CD14-positive monocyte (primary cell): ENCODE results near the gene DDX10. TPM values are rescaled to one million over a fixed set of nuclear protein-coding genes. Genes with fewer than 3 reads are reported as not detected.

ENCODE experiments used
- DNase-seq, 3 donors: peaks; one replicate each; pipeline ENCODE4 v3.0.0-alpha.2; 2011 to 2022
- H2AFZ ChIP-seq: 2 replicates; pipeline ENCODE4 v1.6.0; 2012; ENCODE audit warnings: mild to moderate bottlenecking, low read depth, low read length, inconsistent platforms; ENCODE audit not compliant: insufficient read depth, poor library complexity, severe bottlenecking
- H3K27ac ChIP-seq, 2 donors: 1 replicate in 1 of 2; 2 replicates in 1 of 2; pipeline ENCODE4 v1.5.1; 2012 to 2013; ENCODE audit warnings: low read length in 2 of 2, control low read depth in 1 of 2, inconsistent platforms in 1 of 2, low read depth in 1 of 2, mild to moderate bottlenecking in 1 of 2
- H3K27me3 ChIP-seq, 2 donors: one replicate each; pipeline versions ENCODE4 v1.6.0 to v1.6.1; 2011 to 2013; ENCODE audit warnings: low read length in 2 of 2; ENCODE audit not compliant: control insufficient read depth in 2 of 2, insufficient read depth in 2 of 2
- H3K36me3 ChIP-seq, 2 donors: replicated peaks in 1 of 2; 1 replicate in 1 of 2; 2 replicates in 1 of 2; pipeline versions ENCODE4 v1.5.1 to v1.6.1; 2012 to 2013; ENCODE audit warnings: low read length in 2 of 2, control low read depth in 1 of 2, inconsistent platforms in 1 of 2, mild to moderate bottlenecking in 1 of 2; ENCODE audit not compliant: insufficient read depth in 2 of 2, control insufficient read depth in 1 of 2
- H3K4me1 ChIP-seq, 2 donors: 1 replicate in 1 of 2; 2 replicates in 1 of 2; pipeline versions ENCODE4 v1.5.1 to v1.6.1; 2012 to 2013; ENCODE audit warnings: low read length in 2 of 2, control low read depth in 1 of 2, inconsistent platforms in 1 of 2, mild to moderate bottlenecking in 1 of 2, moderate library complexity in 1 of 2; ENCODE audit not compliant: insufficient read depth in 2 of 2, control insufficient read depth in 1 of 2
- H3K4me2 ChIP-seq: replicated peaks from 2 replicates; pipeline ENCODE3; 2012; ENCODE audit warnings: low read length, moderate library complexity, mild to moderate bottlenecking; ENCODE audit not compliant: poor library complexity, severe bottlenecking; ENCODE audit errors: extremely low read depth
- H3K4me3 ChIP-seq, 3 experiments: fragments of 200-600 bp in 1 of 3; sonication (generic) in 1 of 3; replicated peaks in 1 of 3; 1 replicate in 2 of 3; 2 replicates in 1 of 3; pipeline ENCODE4 v1.5.1; 2011 to 2013; ENCODE audit warnings: low read length in 3 of 3, mild to moderate bottlenecking in 3 of 3, control low read depth in 2 of 3, low read depth in 2 of 3, inconsistent platforms in 1 of 3, moderate library complexity in 1 of 3
- H3K79me2 ChIP-seq: 2 replicates; pipeline ENCODE4 v1.6.0; 2012; ENCODE audit warnings: mild to moderate bottlenecking, control low read depth, inconsistent platforms, low read length, moderate library complexity; ENCODE audit not compliant: insufficient read depth
- H3K9ac ChIP-seq: 2 replicates; pipeline ENCODE4 v1.6.0; 2017; ENCODE audit warnings: low read length, mild to moderate bottlenecking; ENCODE audit not compliant: insufficient read depth, poor library complexity, severe bottlenecking
- H3K9me3 ChIP-seq, 2 donors: replicated peaks in 1 of 2; 1 replicate in 1 of 2; 2 replicates in 1 of 2; pipeline versions ENCODE4 v1.5.1 to v1.6.1; 2012 to 2013; ENCODE audit warnings: low read length in 2 of 2, control low read depth in 1 of 2; ENCODE audit not compliant: control insufficient read depth in 1 of 2, insufficient read depth in 1 of 2
- H4K20me1 ChIP-seq: 2 replicates; pipeline ENCODE4 v1.6.0; 2012; ENCODE audit warnings: mild to moderate bottlenecking, low read length, control low read depth, moderate library complexity; ENCODE audit not compliant: insufficient read depth
- H3K27ac Mint-ChIP-seq, 7 donors: one replicate each; pipeline ENCODE4 v1.8.0; 2020; ENCODE audit warnings: mild to moderate bottlenecking in 7 of 7, mixed read lengths in 7 of 7, moderate library complexity in 6 of 7, inconsistent platforms in 2 of 7
- H3K27me3 Mint-ChIP-seq, 3 donors: one replicate each; pipeline ENCODE4 v1.8.0; 2021 to 2022; ENCODE audit warnings: low read depth in 3 of 3, mild to moderate bottlenecking in 3 of 3, mixed read lengths in 3 of 3, moderate library complexity in 3 of 3, inconsistent platforms in 1 of 3
- H3K36me3 Mint-ChIP-seq, 2 donors: one replicate each; pipeline ENCODE4 v1.8.0; 2020; ENCODE audit warnings: mixed read lengths in 2 of 2, inconsistent platforms in 1 of 2, mild to moderate bottlenecking in 1 of 2
- H3K4me1 Mint-ChIP-seq: one replicate; pipeline ENCODE4 v1.8.0; 2020; ENCODE audit warnings: mild to moderate bottlenecking, mixed read lengths
- H3K4me3 Mint-ChIP-seq, 2 donors: one replicate each; pipeline ENCODE4 v1.8.0; 2020; ENCODE audit warnings: mild to moderate bottlenecking in 2 of 2, mixed read lengths in 2 of 2, moderate library complexity in 1 of 2
- H3K9me3 Mint-ChIP-seq, 7 donors: one replicate each; pipeline ENCODE4 v1.8.0; 2020 to 2022; ENCODE audit warnings: mixed read lengths in 7 of 7, mild to moderate bottlenecking in 6 of 7, moderate library complexity in 6 of 7, inconsistent platforms in 2 of 7
- WGBS: methylation state at CpG from one replicate; pipeline ENCODE4 v1.1.5; 2013; ENCODE audit warnings: missing lambda C conversion rate; ENCODE audit not compliant: insufficient coverage; 5-methylcytosine and 5-hydroxymethylcytosine counted together
- intact Hi-C, 2 donors: fragments of 100-400 bp; cut with micrococcal nuclease; formaldehyde crosslinking; loops; one replicate each; pipeline versions ENCODE4 v1.15.0 to v1.15.1; 2023
- polyA plus RNA-seq, 3 donors: library from polyadenylated mRNA; depleted of rRNA in 1 of 3; unstranded in 2 of 3; stranded (reverse) in 1 of 3; fragments of 300-500 nt in 2 of 3; fragments of >200 nt in 1 of 3; fragmentation: Illumina TruSeq in 2 of 3; gene quantifications; 1 replicate in 2 of 3; 2 replicates in 1 of 3; pipeline ENCODE4 v1.2.3, GENCODE V29; 2012 to 2021
- TF ChIP-seq, protein P1 (sequence below): fragments of 200-600 bp; IDR thresholded peaks from one replicate; pipeline ENCODE4 v1.8.0; 2022; ENCODE audit warnings: antibody characterized with exemption, mild to moderate bottlenecking

The DDX10 gene
- polyA plus RNA-seq, 3 donors: 5.0 to 6.3 (median 5.3) TPM

DNA sequence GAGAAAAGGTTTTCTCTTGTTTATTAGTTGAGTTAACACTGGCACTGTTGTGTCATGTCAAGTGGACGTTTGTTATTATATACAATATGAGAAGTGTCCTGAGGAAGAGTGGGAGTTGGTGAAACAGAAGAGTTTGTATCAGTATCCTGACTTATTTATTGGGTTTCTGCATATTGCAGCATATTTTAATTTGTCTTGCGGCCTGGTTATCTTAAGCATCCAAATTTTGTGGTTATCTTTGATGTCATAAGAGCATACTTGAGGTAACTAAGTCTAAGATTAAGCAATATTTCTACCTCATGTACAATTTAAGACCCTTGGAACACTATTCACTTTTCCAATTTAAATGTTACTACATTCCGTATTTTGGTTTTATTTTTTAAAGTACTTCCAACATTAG, 103.5 kb downstream of the DDX10 start:
- H3K4me2 ChIP-seq: no peak overlapping the region
- Mint-ChIP-seq H3K27me3 (no peaks in the 10 kb centered on the region), H3K9me3 (peaks cover 0 to 11% (median 4%) of the 10 kb centered on the region in 7 donors), H3K27ac (no peak overlapping the region), H3K4me1 (peaks cover 5% of the 10 kb centered on the region), H3K36me3 (peaks cover 7 to 8% of the 10 kb centered on the region in 2 donors), H3K4me3 (no peak overlapping the region)
- H4K20me1 ChIP-seq: no peaks in the 10 kb centered on the region
- DNase-seq: no peak
- H3K9me3 ChIP-seq: no peaks in the 10 kb centered on the region
- H3K27me3 ChIP-seq: no peaks in the 10 kb centered on the region
- H3K9ac ChIP-seq: no peak overlapping the region
- no peaks in the 10 kb centered on the region for H3K36me3 ChIP-seq
- no peak overlapping the region for H3K27ac ChIP-seq
- no peaks in the 10 kb centered on the region for H3K79me2 ChIP-seq
- H2AFZ ChIP-seq: no peak overlapping the region
- TF ChIP-seq, protein P1, sequence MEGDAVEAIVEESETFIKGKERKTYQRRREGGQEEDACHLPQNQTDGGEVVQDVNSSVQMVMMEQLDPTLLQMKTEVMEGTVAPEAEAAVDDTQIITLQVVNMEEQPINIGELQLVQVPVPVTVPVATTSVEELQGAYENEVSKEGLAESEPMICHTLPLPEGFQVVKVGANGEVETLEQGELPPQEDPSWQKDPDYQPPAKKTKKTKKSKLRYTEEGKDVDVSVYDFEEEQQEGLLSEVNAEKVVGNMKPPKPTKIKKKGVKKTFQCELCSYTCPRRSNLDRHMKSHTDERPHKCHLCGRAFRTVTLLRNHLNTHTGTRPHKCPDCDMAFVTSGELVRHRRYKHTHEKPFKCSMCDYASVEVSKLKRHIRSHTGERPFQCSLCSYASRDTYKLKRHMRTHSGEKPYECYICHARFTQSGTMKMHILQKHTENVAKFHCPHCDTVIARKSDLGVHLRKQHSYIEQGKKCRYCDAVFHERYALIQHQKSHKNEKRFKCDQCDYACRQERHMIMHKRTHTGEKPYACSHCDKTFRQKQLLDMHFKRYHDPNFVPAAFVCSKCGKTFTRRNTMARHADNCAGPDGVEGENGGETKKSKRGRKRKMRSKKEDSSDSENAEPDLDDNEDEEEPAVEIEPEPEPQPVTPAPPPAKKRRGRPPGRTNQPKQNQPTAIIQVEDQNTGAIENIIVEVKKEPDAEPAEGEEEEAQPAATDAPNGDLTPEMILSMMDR: no peak
- H3K4me3 ChIP-seq: no peak overlapping the region
- no peaks in the 10 kb centered on the region for H3K4me1 ChIP-seq
- no CpG with 5 or more reads among the region's 3 CpGs for WGBS
- intact Hi-C loops: no loop called here

DNA sequence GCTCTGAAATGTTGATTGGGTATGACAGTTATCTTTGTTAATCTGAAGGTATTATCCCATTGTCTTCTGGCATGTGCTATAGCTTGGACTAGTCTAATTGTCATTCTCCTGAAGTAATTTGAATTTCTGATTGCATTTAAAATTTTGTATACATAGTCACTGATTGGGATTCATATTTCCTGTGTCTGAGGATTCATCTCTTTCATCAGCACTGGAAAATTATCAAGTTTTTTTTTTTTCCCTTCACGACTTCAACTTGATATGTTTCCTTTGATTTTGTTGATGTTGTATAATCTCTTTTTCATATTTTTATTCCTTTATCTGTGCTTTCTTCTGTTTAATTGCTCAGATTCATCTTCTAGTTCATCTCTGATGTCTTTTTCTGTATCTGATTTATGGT, 104.1 kb downstream of the DDX10 start:
- Histone ChIP-seq H3K9ac (no peak overlapping the region), H3K4me2 (no peak overlapping the region), H3K36me3 (no peaks in the 10 kb centered on the region), H2AFZ (no peak overlapping the region), H4K20me1 (no peaks in the 10 kb centered on the region), H3K27me3 (no peaks in the 10 kb centered on the region), H3K9me3 (no peaks in the 10 kb centered on the region), H3K4me1 (no peaks in the 10 kb centered on the region), H3K79me2 (no peaks in the 10 kb centered on the region), H3K27ac (no peak overlapping the region), H3K4me3 (no peak overlapping the region)
- Mint-ChIP-seq H3K9me3 (peaks cover 0 to 11% (median 4%) of the 10 kb centered on the region in 7 donors), H3K27ac (no peak overlapping the region), H3K27me3 (no peaks in the 10 kb centered on the region), H3K4me1 (peaks cover 5% of the 10 kb centered on the region), H3K36me3 (peaks cover 7 to 8% of the 10 kb centered on the region in 2 donors), H3K4me3 (no peak overlapping the region)
- TF ChIP-seq, protein P1: no peak
- intact Hi-C loops: no loop called here
- no CpG with 5 or more reads among the region's 1 CpG for WGBS
- DNase-seq: no peak
